SH-SY5Y (cell line): ENCODE measurements around the gene MCF2.

Experiments used
- GATA2 ChIP-seq: IDR thresholded peaks from 2 replicates; pipeline ENCODE4 v1.6.1; 2011; ENCODE audit warnings: mild to moderate bottlenecking, low read depth, low read length
- GATA3 ChIP-seq: IDR thresholded peaks from 2 replicates; pipeline ENCODE4 v1.6.1; 2011; ENCODE audit warnings: low read depth, mild to moderate bottlenecking, low read length, moderate library complexity

The MCF2 gene

DNA sequence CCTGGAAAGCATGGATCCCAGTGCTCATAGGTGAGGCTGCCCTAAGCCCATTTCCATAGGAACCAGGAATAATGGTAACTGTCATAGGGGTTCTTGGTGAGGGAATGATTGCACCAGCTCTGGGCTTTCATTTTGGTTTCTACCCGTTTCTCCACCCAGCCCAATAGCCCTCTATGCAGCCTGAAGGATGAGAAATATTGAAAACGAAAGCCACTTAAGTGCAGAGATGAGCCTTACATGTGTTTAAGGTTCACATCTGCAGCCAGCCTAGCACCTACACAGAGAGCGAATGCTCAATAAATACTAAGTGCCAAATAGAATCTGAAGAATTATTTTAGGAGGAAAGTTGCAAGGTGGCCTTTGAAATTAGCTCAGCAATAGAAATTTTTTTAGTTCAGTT, 60.4 kb downstream of the MCF2 start:
- no peak for TF ChIP-seq GATA2
- TF ChIP-seq GATA3: no peak

DNA sequence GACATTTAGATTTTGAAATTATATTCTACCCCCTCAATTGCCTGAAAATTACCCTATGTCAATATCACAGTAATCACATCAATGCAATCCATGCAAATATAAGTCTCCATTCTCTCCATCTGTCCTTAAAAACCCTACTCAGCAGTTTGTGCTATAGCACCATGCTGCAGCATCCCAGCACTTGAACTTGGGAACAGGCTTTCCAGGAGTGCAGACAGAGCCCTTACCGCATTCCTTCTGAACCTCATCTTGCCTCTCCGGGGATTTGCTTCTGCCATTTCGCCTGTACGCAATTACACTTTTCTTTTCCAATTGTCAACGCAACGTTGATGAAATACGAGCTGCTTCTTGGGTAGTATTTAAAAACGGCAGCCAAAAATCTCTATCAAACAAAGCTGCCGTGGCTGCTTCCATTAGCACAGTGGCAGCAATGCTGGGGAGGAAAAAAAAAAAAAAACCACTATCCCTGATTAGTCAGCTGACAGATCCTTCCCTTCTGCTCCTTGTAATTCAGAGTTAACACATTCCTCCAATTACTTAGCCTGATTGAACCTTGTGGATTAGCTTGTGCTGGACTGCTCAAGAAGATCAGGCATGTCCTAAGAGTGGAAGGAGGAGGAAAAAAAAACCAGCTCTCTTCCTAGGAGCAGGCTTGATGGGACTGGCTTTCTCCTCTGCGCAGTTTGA, 65.6 kb downstream of the MCF2 start:
- TF ChIP-seq GATA3: no peak
- no peak for TF ChIP-seq GATA2

DNA sequence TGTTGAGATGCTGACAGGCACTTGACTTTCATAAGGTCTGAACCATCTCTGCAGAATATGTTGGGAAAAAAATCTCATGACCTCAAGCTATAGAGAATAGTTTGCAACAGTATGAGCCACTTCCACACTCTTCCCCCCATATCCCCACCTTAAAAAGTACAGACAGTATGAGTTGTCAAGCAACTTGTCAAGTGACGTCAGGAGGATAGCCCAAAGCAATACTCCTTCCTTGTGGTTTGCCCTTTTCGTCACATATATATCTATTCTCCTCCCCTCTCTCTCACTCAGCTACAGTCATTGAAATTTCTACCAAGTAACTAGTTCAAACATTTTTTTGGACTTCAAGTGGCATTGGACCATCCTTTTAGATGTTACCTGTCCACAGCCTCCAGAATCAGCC, 67.7 kb downstream of the MCF2 start:
- TF ChIP-seq GATA2 (no peak), GATA3 (no peak)

DNA sequence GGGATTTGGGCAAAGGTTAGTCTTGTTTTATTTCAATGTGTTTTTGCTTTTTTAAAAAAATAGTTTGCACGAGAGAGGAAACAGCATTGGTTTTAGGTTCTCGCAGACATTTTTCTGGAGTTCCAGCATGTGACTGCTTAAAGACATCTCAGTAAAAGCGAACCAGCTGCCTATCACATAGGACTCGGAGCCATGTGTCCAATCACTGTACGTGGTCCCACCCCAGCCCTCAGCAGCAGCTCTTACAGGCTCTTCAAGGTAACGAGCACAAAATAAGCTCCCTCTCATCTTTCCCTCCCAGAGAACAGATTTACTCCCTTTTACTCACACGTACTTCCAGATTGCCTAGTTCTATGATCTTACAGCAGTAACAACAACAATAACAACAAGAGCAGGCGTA, 68.7 kb downstream of the MCF2 start:
- TF ChIP-seq GATA2 (no peak), GATA3 (no peak)

DNA sequence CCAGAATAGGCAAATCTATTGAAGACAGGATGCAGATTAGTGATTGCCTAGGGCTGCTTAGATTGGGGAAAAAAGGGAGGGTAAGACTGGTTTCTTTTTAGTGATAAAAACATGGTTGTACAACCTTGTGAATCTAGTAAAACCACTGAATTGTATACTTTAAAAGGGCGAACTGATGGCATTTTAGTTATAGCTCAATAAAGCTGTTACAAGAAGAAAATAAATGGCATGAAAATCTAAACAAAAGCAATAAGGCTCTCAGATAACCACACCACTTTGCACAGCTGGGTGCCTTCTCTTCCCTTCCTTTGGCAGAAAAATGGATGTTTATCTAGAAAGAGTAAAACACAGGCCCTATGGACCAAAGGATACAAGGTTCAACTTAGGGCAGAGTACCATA, 107.9 kb downstream of the MCF2 start:
- TF ChIP-seq GATA2: no peak

DNA sequence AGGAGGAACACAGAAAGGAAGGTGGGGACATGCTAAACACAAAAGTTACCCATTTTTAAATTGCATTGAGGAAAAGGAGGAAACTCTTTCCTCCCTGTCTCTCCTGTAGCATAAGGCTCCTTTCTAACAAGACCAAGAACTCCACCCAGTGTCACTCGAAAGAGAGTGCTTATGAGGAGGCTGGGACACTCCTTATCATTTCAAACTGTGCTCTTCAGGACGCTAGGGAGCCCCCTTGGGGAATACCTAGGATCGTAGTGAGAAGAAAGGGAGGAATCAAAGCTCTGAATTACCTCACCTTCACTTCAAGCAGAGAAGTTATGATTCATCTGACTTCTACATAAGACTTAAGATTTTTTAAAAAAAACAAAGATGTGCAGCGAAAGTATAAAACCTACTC, 111.9 kb downstream of the MCF2 start:
- no peak for TF ChIP-seq GATA3
- TF ChIP-seq GATA2: no peak

DNA sequence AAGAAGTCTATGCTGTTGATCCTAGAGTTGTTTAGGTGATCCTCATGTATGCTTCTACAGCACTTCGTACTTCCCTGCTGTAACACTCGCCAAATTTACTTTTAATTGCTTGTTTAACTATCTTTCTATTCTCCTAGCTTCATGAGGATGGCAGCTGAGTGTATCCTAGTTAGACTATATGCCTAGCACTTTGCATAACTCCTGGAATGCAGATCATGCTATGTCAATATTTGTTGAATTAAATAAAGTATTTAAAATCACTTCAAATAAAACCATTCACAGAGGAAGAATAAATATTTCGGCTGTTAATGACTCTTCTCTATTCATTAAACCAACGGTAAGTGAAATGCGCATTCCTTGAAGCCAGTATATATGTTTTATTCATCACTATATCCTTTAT, 122.4 kb downstream of the MCF2 start:
- TF ChIP-seq GATA2 (no peak), GATA3 (no peak)

DNA sequence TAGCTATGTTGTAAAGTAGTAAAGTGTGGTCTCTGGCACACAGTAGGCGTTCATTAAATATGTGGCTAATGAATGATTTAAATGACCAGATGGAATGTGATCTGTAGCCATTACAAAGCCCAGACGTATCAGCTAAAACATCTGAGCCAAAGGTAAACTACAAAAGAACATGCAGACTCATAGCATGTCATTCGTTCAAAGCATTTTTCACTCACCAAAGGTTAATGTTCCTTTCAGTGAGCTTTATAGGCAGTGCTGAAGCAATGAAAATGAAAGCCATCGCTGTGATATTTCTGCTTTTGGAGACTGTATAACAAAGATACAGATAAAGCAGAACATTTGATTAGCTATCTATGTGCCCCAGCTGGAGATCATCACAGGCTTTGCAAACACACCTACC, 126.9 kb downstream of the MCF2 start:
- no peak for TF ChIP-seq GATA2
- no peak for TF ChIP-seq GATA3

DNA sequence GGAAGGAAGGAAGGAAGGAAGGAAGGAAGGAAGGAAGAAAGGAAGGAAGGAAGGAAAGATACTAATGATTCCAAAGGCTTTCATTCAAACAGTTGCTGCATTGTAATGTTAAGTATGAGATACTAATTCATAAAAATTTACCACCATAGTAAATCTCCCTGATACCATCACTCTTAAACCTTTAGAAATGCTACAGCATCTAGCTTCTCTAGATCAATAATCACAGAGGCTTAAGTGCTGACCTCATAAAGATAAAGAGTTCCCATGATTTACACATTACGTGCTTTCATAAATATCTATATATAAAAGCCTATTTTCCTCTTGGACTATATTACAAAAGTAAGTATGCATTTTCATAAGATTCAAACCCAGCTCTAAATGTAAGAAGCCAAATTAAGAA, 141.0 kb downstream of the MCF2 start:
- no peak for TF ChIP-seq GATA3
- TF ChIP-seq GATA2: no peak

DNA sequence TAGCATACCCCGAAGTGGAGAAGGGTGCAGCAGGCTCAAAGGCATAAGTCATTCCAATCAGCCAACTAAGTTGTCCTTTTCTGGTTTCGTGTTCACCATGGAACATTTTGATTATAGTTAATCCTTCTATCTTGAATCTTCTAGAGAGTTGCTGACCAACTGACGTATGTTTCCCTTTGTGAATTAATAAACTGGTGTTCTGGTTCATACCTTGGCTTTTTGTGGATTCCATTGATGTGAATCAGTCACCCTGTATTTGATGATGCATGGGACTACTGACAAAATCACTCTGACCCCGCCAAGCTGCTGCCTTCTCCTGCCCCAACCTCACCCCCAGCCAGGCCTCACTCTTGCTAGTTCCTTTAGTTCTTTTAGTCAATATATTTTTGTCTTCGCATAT, 144.7 kb downstream of the MCF2 start:
- TF ChIP-seq GATA2 (no peak), GATA3 (no peak)

DNA sequence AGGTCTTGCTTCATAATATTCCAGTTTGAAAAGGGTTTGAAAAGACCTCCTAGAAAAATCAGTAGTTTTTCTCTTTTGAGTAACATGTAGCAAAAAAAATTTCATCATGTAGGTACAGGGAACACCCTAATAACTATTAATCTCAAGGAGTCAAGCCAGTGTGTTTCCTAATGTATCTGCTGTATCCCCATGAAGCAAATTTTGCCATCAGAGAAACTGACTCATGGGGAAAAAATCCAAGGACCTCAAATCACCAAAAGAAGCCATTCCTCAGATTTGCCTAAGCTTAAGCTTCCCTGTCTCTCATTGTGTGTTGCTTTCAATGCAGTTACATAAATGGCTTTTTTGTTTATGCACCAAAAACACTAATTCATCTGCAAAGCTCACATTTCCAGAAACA, 147.7 kb downstream of the MCF2 start:
- TF ChIP-seq GATA3 (no peak), GATA2 (no peak)

DNA sequence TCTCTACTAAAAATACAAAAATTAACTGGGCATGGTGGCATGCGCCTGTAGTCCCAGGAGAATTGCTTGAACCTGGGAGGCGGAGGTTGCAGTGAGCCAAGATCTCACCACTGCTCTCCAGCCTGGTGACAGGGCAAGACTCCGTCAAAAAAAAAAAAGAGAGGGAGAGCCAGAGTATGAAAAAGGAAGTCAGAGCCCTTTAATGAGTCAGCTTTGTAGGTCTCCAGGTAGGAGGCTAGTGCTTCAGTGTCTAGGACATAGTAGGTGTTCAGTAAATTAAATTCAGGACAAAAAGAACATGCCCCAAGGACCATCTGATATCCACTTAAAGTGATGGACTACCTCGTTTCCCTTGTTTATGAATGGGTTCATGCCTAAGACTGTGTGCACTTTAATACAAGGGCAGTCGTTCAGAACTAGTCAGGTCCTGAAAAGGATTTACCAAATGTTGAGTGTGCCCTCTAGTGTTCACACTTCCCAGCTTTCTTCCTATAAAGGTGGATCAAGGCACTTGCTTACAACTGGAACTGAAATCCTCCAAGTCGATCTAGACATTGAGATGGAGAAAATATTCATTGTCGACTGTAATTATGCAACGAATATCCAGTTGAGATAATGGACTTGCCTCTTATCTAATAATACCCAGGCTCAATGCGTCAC, 148.5 kb downstream of the MCF2 start:
- TF ChIP-seq GATA3: no peak
- no peak for TF ChIP-seq GATA2

DNA sequence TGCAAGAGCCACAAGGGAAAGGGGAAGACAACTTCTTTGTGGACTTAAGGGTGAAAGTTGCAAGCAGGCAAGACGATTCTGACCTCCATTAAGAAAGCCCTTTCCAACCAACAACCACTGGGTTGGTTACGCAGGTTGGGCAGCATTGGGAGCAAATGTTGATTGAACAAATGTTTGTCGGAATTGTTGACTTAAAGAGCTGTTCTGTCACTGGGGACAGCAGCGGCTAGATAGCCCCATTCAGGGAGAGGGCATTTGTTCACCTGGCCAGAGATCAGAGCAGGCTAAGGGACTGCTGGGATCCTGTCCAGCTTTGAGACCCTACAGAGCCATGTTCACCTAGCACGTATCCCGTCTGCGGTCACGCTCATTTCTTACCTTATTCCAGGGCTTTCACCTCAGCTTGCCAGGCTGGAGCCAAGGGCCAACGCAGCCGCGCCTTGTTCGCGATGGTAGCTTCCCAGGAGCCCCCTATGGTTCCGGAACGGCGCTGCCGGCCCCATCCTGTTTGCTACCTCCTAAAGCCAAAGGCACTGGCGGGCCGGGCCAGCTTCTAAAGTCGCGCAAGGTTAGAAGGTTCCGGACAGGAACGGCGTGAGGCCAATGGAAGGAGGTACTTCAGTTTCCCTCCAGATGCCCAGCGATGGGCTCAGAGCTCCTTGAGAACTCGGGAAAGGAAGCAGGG, 152.8 kb downstream of the MCF2 start:
- no peak for TF ChIP-seq GATA2
- no peak for TF ChIP-seq GATA3

DNA sequence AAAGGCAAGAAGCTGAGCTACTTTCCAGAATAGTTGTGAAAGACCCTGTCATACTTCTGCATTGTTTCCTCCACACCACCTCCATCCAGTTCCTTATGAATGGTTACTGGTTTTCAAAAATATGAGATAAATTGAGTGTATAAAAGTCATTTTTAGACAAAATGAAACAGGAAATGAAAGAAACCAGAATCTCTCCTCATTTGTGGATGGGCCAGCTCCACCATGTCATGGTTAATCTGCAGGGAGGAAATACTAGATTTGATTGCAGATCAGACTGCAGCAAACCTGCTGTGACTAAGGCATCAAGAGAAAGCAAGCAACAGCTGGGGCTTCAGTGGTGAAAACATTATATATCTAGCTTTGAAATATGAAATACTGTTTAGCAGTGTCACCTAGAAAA, 153.6 kb downstream of the MCF2 start:
- TF ChIP-seq GATA3: no peak
- TF ChIP-seq GATA2: no peak

DNA sequence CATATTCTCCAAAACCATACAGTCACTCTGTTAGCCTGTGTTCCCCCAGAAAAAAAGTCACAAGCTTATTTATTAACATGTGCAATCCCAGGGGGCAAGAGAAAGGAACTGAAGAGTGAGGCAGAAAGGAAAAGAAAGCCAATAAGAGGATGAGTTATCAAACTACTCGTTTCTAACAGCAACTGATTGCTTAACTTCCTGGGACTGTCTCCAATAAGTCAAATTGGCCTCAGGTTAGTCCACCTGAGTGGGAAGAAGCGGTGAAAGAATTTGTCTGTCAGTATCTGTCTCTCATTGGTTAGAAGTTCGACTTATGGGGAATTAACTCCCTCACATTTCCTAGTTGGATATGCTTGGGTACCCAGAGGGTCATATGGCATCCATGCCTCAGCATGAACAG, 163.4 kb downstream of the MCF2 start:
- TF ChIP-seq GATA2: no peak
- no peak for TF ChIP-seq GATA3
